ENCODE data around the gene PTBP1. TPM values are rescaled to one million over a fixed set of nuclear protein-coding genes. Genes with fewer than 3 reads are reported as not detected.

Gene PTBP1
- total RNA-seq: 100 to 1,000 TPM in 1 of 2 donors, 10 to 100 TPM in 1; 98.1 to 147 TPM
- 10 to 100 TPM; 72.9 to 76.5 TPM for polyA plus RNA-seq

- H3K36me3 ChIP-seq (ENCODE audit: control insufficient read depth in 4 of 4, insufficient read depth in 3 of 4, low read depth in 1 of 4, low read length in 3 of 4): peaks cover 0 to 5% (median 1%) of the 10 kb centered on the region in 4 donors
- H3K9me3 ChIP-seq (ENCODE audit: control insufficient read depth in 4 of 4, low read length in 3 of 4): no peaks in the 10 kb centered on the region
- peak within 1 kb of the TSS; percentile 91 to 93 for H3K27ac ChIP-seq (ENCODE audit: low read depth in 1 of 2, low read length in 2 of 2)
- WGBS: under 1% methylated on average over 83 of the region's 83 CpGs
- peaks cover 9 to 40% (median 32%) of the 10 kb centered on the region in 4 donors for H3K4me1 ChIP-seq (ENCODE audit: control insufficient read depth in 4 of 4, insufficient read depth in 4 of 4, low read length in 3 of 4)
- TF ChIP-seq SP1 (IDR thresholded peaks at IDR 0.05) (peak; percentile 92), TAF1 (conservative IDR thresholded peaks at IDR 0.05) (no peak), RXRA (IDR thresholded peaks at IDR 0.05) (peak; percentile 37 to 55), FOXA1 (IDR thresholded peaks at IDR 0.05) (peak; percentile 8), HNF4A (conservative IDR thresholded peaks at IDR 0.05) (peak; percentile 22 to 37), FOXA2 (IDR thresholded peaks at IDR 0.05) (no peak), GABPA (IDR thresholded peaks at IDR 0.05 in 1 of 2, conservative IDR thresholded peaks at IDR 0.05 in 1 of 2) (peak in 1 of 2 donors; percentile 82), EGR1 (IDR thresholded peaks at IDR 0.05; ENCODE audit: low read depth in 2 of 2) (peak; percentile 70 to 78), HNF4G (IDR thresholded peaks at IDR 0.05) (no peak), JUND (IDR thresholded peaks at IDR 0.05) (no peak), ATF3 (IDR thresholded peaks at IDR 0.05) (peak; percentile 56), NR2F2 (IDR thresholded peaks at IDR 0.05) (peak; percentile 62), YY1 (IDR thresholded peaks at IDR 0.05) (peak; percentile 100), RAD21 (IDR thresholded peaks at IDR 0.05) (peak in 1 of 2 donors; percentile 4)
- TF ChIP-seq, protein P1, sequence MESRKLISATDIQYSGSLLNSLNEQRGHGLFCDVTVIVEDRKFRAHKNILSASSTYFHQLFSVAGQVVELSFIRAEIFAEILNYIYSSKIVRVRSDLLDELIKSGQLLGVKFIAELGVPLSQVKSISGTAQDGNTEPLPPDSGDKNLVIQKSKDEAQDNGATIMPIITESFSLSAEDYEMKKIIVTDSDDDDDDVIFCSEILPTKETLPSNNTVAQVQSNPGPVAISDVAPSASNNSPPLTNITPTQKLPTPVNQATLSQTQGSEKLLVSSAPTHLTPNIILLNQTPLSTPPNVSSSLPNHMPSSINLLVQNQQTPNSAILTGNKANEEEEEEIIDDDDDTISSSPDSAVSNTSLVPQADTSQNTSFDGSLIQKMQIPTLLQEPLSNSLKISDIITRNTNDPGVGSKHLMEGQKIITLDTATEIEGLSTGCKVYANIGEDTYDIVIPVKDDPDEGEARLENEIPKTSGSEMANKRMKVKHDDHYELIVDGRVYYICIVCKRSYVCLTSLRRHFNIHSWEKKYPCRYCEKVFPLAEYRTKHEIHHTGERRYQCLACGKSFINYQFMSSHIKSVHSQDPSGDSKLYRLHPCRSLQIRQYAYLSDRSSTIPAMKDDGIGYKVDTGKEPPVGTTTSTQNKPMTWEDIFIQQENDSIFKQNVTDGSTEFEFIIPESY (IDR thresholded peaks at IDR 0.05): peak; percentile 86
- TF ChIP-seq, protein P2, sequence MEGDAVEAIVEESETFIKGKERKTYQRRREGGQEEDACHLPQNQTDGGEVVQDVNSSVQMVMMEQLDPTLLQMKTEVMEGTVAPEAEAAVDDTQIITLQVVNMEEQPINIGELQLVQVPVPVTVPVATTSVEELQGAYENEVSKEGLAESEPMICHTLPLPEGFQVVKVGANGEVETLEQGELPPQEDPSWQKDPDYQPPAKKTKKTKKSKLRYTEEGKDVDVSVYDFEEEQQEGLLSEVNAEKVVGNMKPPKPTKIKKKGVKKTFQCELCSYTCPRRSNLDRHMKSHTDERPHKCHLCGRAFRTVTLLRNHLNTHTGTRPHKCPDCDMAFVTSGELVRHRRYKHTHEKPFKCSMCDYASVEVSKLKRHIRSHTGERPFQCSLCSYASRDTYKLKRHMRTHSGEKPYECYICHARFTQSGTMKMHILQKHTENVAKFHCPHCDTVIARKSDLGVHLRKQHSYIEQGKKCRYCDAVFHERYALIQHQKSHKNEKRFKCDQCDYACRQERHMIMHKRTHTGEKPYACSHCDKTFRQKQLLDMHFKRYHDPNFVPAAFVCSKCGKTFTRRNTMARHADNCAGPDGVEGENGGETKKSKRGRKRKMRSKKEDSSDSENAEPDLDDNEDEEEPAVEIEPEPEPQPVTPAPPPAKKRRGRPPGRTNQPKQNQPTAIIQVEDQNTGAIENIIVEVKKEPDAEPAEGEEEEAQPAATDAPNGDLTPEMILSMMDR (IDR thresholded peaks at IDR 0.05; ENCODE audit: low read depth, low read length, missing input control): peak; percentile 20
- TF ChIP-seq, protein P3, sequence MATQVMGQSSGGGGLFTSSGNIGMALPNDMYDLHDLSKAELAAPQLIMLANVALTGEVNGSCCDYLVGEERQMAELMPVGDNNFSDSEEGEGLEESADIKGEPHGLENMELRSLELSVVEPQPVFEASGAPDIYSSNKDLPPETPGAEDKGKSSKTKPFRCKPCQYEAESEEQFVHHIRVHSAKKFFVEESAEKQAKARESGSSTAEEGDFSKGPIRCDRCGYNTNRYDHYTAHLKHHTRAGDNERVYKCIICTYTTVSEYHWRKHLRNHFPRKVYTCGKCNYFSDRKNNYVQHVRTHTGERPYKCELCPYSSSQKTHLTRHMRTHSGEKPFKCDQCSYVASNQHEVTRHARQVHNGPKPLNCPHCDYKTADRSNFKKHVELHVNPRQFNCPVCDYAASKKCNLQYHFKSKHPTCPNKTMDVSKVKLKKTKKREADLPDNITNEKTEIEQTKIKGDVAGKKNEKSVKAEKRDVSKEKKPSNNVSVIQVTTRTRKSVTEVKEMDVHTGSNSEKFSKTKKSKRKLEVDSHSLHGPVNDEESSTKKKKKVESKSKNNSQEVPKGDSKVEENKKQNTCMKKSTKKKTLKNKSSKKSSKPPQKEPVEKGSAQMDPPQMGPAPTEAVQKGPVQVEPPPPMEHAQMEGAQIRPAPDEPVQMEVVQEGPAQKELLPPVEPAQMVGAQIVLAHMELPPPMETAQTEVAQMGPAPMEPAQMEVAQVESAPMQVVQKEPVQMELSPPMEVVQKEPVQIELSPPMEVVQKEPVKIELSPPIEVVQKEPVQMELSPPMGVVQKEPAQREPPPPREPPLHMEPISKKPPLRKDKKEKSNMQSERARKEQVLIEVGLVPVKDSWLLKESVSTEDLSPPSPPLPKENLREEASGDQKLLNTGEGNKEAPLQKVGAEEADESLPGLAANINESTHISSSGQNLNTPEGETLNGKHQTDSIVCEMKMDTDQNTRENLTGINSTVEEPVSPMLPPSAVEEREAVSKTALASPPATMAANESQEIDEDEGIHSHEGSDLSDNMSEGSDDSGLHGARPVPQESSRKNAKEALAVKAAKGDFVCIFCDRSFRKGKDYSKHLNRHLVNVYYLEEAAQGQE (IDR thresholded peaks at IDR 0.05): no peak
- TF ChIP-seq, protein P4, sequence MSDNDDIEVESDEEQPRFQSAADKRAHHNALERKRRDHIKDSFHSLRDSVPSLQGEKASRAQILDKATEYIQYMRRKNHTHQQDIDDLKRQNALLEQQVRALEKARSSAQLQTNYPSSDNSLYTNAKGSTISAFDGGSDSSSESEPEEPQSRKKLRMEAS (IDR thresholded peaks at IDR 0.05): peak; percentile 98
- peak within 1 kb of the TSS; percentile 94 to 95 (median 95) for H3K4me3 ChIP-seq (ENCODE audit: low read depth in 1 of 3, low read length in 3 of 3)
- peak within 1 kb of the TSS; percentile 71 to 94 for H3K9ac ChIP-seq (ENCODE audit: low read depth in 1 of 2, low read length in 2 of 2)
- no peaks in the 10 kb centered on the region for H3K27me3 ChIP-seq (ENCODE audit: control insufficient read depth in 4 of 4, insufficient read depth in 4 of 4, low read length in 3 of 4)
- peak; percentile 97 for DNase-seq (ENCODE audit: low spot score)
These were observed at the start of gene PTBP1 for GRCh38 chr19:796692-797527. TSS of gene PTBP1 (plus strand) at chr19:797452. CDS start at chr19:797498, 46 bp downstream.

Data from liver (tissue), 9 donors.